K562 (cell line): ENCODE data around the gene TRIM27. TPM values are rescaled to one million over a fixed set of nuclear protein-coding genes. Genes with fewer than 3 reads are reported as not detected.

Experiments
- ARID2 ChIP-seq: fragments of 450-650 bp; IDR thresholded peaks from 2 replicates; pipeline ENCODE4 v1.6.1; 2017; ENCODE audit warnings: antibody characterized with exemption, mild to moderate bottlenecking
- CEBPZ ChIP-seq: fragments of 150-350 bp; IDR thresholded peaks from 2 replicates; pipeline ENCODE4 v1.6.1; 2014; ENCODE audit warnings: low read depth, mild to moderate bottlenecking, low read length, borderline replicate concordance
- E2F1 ChIP-seq: sonication (generic); formaldehyde crosslinking; IDR thresholded peaks from 2 replicates; pipeline ENCODE4 v1.8.1; 2023; ENCODE audit warnings: mild to moderate bottlenecking, missing genetic modification reagents, moderate library complexity
- E2F6 ChIP-seq, 2 experiments: IDR thresholded peaks; 2 replicates each; pipeline ENCODE4 v1.6.1; 2011; ENCODE audit warnings: borderline replicate concordance in 1 of 2, control low read depth in 1 of 2, low read depth in 1 of 2, low read length in 1 of 2, mild to moderate bottlenecking in 1 of 2, mixed read lengths in 1 of 2, moderate library complexity in 1 of 2; ENCODE audit not compliant: insufficient read depth in 1 of 2, insufficient read length in 1 of 2, poor library complexity in 1 of 2, severe bottlenecking in 1 of 2; ENCODE audit errors: extremely low read depth in 1 of 2
- GTF2A2 ChIP-seq: IDR thresholded peaks from 2 replicates; pipeline ENCODE4 v1.6.1; 2016; ENCODE audit warnings: mild to moderate bottlenecking, missing genetic modification characterization, missing compliant biosample characterization
- MAFG ChIP-seq: fragments of 450-650 bp; conservative IDR thresholded peaks from 2 replicates; pipeline ENCODE4 v1.6.1; 2016; ENCODE audit warnings: missing genetic modification characterization, missing compliant biosample characterization
- MECOM ChIP-seq: fragments of 250-450 bp; sonication (Bioruptor Pico); IDR thresholded peaks from 2 replicates; pipeline ENCODE4 v1.8.0; 2022; ENCODE audit warnings: inconsistent platforms
- MEF2A ChIP-seq: IDR thresholded peaks from 2 replicates; pipeline ENCODE4 v1.6.1; 2011; ENCODE audit warnings: low read depth, mild to moderate bottlenecking, low read length, moderate library complexity; ENCODE audit not compliant: control insufficient read depth
- MITF ChIP-seq: IDR thresholded peaks from 2 replicates; pipeline ENCODE4 v1.6.1; 2014; ENCODE audit warnings: antibody characterized with exemption
- POLR3G ChIP-seq: IDR thresholded peaks from 2 replicates; pipeline ENCODE4 v1.6.1; 2011; ENCODE audit not compliant: insufficient read length, insufficient replicate concordance; ENCODE audit errors: extremely low read depth
- RBM25 ChIP-seq: fragments of 200-400 bp; formaldehyde crosslinking; IDR thresholded peaks from 2 replicates; pipeline ENCODE4 v1.6.1; 2018; ENCODE audit warnings: low read length, low read depth, moderate library complexity; ENCODE audit not compliant: severe bottlenecking
- SMARCC2 ChIP-seq: fragments of 450-650 bp; IDR thresholded peaks from 2 replicates; pipeline ENCODE4 v1.6.1; 2017; ENCODE audit warnings: antibody characterized with exemption, moderate library complexity, mild to moderate bottlenecking, low read depth
- YBX1 ChIP-seq: fragments of 450-650 bp; IDR thresholded peaks from 2 replicates; pipeline ENCODE4 v1.7.1; 2016; ENCODE audit warnings: mild to moderate bottlenecking
- ZNF395 ChIP-seq: fragments of 200-800 bp; sonication (Bioruptor generic); IDR thresholded peaks from 2 replicates; pipeline ENCODE4 v1.6.1; 2017; ENCODE audit warnings: missing genetic modification characterization, missing compliant biosample characterization
- ZNF561 ChIP-seq: fragments of 450-650 bp; formaldehyde crosslinking; conservative IDR thresholded peaks from 2 replicates; pipeline ENCODE4 v1.4.0; 2020; ENCODE audit warnings: mild to moderate bottlenecking, moderate library complexity
- polyA plus RNA-seq, 8 experiments: library from polyadenylated mRNA; depleted of rRNA in 4 of 8; stranded (reverse) in 5 of 8; unstranded in 3 of 8; fragments of >200 nt; fragmentation: Nextera tagmentation in 2 of 8; fragmentation: Illumina TruSeq in 1 of 8; extraction: Ambion mirVana in 2 of 8; extraction: Trizol in 1 of 8; gene quantifications; 2 replicates each; pipeline versions ENCODE4 v1.2.1 to v1.2.3, GENCODE V29; 2011 to 2014; ENCODE audit warnings: inconsistent platforms in 1 of 8, missing spikeins in 1 of 8
- total RNA-seq, 7 experiments: library from RNA; depleted of rRNA in 6 of 7; stranded (reverse); fragments of >200 nt in 6 of 7; fragmentation: Illumina TruSeq in 2 of 7; extraction: Trizol in 2 of 7; gene quantifications; 2 replicates each; pipeline versions ENCODE4 v1.2.1 to v1.2.3, GENCODE V29; 2011 to 2021; ENCODE audit warnings: low replicate concordance in 1 of 7

Gene TRIM27
- total and polyA plus RNA-seq, 9 of the 15 experiments (the other 6 are each of a cell fraction or from before 2014, with no cell fraction given), result 37.7 to 235 (median 122) TPM

GRCh38 chr6:28923318-28924102 lies at the start of gene TRIM27 (continued):
- TF ChIP-seq MITF (peak; percentile 32; the same call in 1 of the 2 replicates), MECOM (CRISPR knock-in tag) (no peak), GTF2A2 (tag) (0 out of 2 replicates have a peak, but pooled peaks have one; percentile 19), ZNF561 (CRISPR knock-in tag) (no peak), ARID2 (no peak), E2F6 (IDR thresholded peaks at IDR 0.05; ENCODE audit: borderline replicate concordance in 1 of 2, extremely low read depth in 1 of 2, insufficient read depth in 1 of 2, insufficient read length in 1 of 2, low read depth in 1 of 2, low read length in 1 of 2, poor library complexity in 1 of 2, severe bottlenecking in 1 of 2) (peak; percentile 53 to 81), MEF2A (no peak), MAFG (no peak), ZNF395 (CRISPR knock-in tag) (no peak; the same call in 1 of the 2 replicates), CEBPZ (no peak), RBM25 (peak; percentile 8), SMARCC2 (no peak), POLR3G (no peak), YBX1 (no peak), E2F1 (CRISPR knock-in tag) (peak; percentile 94)
